Measurements from ENCODE around the gene TMEM250.
A peak's percentile ranks its signal among the peaks of the same experiment; 100 is the strongest.

Gene TMEM250

DNA sequence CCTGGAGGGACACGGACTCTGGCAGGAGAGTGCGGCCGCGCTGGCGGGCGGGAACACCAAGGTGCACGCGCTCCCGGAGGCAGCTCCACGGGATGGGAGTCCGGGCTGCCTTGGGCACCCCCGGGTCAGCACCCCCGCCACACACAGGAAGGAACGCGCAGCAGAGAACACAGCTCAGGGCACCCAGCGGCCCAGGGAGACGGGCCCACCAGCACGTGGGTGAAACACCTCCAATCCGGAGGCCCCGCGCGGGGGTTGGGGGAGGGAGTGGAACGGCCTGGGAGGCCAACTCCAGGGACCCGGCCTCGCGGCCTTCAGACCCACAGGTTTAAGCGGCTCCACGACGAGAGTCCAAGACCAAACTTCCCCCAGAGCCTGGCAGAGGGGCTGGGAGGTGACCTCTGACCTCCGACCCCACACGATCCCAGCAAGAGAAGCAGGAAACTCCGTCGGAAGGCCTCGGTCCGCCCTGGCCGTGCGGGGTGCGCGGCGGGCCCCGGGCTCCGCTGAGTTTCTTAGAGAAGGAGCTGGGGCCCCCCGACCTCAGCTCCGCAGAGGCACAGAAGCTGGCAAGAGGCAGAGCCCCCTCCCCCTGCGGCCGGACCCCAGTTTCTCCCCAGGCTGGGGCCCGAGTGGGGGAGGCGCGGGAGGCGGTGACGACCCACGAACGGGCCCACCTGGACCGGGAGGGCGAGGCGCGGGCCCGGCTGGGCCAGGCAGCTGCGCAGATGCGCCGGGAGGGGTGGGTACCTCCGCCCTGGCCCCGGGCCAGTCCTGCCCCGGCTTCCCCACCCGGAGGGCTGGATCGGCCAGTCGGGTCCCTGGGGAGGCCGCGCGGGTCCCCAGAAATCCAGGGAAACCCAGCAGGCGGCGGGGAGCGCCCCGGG, 24.4 kb downstream of the TMEM250 start:
- DNase-seq = peak in 4 of 5 experiments; percentile 34 to 63 (median 45)

- no peak for DNase-seq
These were observed 25.2 kb downstream of the TMEM250 start for GRCh38 chr9:136093346-136093986.

- DNase-seq = no peak
These were observed 25.9 kb downstream of the TMEM250 start for GRCh38 chr9:136092741-136093140.

DNA sequence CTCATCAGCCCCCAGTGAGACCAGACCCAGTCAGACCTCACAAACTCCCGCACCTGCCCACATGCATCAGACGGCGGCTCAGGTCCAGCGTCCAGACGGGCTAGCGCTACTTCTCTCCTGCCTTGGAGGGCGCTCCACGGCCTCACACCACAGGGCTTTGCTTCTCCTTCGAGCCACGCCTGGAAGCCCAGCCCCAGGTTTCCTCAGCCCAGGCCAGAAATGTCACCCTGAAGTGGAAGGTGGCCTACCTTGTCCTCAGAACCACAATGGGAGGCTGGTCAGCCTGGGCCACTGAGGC, 26.4 kb downstream of the TMEM250 start:
- DNase-seq = no peak

GRCh38 chr9:136091582-136092352, 26.9 kb downstream of the TMEM250 start:
- no peak for DNase-seq

DNA sequence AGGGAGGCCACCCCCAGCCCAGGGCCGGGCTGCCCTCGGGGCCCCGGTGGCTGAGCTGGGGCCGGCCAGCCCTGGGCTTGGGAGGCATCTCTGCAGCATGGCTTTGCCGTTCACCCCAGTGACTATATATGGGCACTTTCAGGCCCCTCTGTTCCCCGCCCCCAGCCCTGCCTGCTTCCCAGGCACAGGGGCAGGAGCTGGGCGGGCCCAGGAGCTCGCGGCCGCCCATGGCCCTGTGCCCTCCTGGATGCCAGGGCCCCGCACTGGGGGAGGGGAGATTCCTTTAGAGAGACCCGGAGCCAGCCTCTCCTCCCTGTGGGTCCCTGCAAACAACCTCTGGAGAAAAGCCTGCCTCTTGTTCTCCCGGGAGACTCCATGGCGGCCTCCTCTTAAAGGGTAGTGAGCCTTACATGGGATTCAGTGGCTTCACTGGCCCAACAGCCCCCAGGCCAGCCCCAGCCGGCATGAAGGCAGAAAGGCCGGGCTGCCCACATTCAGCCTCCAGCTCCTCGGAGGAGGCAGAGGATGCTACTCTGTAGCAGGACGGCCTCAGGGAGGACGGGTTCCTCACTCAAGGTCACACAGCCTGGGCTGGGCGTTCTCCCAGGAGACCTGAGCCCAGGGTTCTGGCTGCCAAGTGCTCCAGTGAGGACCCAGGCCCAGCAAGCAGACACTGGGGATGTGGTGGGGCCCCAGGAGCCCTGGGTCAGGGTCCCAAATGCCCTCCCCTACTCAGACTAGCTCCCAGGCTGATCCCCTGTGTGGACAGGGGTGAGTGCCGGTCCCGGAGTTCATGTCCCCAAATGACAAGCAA, 27.7 kb downstream of the TMEM250 start:
- DNase-seq = no peak

DNA sequence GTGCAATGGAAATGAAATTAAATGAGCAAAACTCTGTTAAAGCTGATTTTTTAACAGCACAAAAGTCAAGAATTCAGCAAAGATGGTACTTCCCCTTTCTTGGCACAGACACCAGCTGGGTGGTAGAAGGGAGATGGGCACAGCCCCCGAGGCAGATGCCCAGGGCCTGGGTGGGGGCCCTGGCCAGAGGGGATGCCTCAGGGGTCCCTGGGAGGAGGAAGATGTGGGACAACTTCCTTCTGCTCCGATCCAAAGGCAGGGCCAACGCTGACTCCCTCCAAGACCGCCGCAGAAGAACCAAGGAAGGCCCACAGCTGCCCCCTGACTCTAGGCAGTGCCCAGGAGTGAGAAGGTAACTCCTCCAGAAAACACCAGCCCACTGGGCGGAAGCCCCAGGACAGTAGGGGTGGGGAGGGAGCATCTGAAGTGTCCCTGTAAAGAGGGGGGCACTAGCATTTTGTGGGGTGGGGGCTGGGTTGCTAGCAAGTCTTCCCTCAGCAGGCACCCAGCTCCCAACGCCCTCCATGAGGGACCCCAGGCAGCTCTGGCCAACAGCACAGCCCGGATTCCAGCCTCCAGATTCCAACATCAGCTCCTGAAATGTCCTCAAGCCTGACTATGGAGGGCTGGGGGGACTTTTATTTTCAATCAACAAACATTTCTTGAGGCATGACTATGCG, 28.5 kb downstream of the TMEM250 start:
- no peak for DNase-seq

- DNase-seq = peak in 2 of 5 experiments; percentile 17 to 24
These were observed 29.0 kb downstream of the TMEM250 start for GRCh38 chr9:136089697-136090045.

DNA sequence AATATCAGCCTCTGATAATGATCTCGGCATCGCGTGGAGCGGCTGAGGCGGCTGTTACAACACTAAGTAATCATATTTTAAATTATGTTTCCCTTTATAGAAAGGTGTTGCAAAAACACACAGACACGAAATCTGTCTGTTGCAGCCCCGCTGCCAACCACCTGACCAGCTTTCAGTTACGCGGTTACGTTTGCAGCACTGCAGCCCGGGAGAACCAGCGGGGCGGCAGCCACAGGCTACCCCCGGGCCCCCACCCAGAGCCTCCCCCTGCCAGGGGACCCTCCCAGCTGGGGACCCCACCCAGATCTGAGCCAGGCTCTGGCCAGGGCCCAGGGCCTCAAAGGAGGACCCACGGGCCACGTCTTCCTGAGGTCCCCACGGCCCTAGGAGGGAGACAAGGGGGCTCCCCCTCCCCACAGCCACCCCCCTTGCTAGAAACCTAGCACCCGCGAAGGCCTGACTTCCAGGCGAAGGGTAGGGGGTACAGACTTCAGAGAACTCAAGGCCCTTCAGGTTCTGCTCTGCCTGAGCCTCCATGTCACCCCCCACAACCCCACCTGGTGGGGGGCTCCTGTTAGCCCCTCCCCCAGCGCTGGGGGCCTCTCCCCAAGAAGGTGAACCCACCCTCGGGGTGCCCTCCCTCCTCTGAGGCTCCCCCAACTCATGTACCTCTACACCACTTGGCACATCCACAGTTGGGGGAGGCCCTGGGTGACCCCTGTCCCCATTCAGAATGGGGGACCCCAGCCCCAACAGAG, 29.6 kb downstream of the TMEM250 start:
- peak in 1 of 5 experiments; percentile 59 for DNase-seq

DNA sequence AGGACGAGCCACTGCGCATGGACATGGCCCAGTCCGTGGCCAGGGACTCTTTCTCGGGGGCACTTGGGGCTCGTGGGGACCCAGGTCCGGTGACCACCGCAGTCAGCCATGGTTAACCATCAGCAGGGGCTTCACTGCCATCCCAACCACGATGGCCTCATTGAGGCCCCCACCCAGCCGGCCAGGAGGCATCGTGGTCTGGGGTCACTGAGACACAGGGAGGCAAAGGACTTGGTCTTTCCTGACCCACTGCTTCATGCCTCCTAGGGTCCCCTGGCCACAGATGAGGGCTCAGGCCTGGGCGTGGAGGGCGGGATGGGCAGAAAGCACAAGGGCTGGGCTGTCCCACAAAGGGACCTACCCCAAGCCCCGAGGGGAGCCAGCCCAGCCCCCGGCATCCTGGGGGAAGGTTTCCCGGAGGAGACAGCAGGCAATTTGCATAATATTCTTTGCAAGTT, 30.2 kb downstream of the TMEM250 start:
- no peak for DNase-seq

GRCh38 chr9:136087741-136088480, 30.8 kb downstream of the TMEM250 start:
- DNase-seq = no peak

- DNase-seq = no peak
These were observed 31.5 kb downstream of the TMEM250 start for GRCh38 chr9:136086951-136087740.

DNA sequence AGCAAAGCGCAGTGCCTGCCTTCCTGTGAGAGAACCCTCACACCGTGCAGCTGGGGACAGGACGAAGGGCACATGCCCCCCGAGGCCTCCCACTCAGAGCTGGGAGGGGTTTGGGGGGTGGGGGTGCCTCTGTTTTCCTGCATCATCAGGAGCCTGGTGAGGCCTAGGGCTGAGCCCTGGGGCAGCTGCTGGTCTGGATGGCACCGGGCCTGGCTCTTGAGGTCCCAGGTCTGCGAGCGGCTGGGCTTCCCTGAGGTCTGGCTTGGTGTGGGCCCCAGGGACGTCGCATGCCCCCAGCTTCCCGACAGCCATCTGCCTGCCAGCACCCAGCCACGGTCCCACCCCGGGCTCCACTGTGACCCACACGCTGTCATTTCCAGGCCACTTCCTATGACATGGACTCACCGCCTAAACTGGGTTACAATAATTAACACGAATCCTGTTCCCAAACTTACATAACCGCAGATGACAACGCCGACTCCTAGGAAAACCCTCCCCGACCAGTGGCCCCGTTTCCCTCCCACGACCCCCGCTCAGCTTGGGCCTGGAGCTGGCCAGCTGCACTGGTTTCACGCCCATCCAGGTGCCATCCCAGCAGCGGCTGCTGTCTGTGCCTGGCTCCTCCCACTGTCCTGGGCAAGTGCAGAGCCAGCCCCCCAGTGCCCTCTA, 32.3 kb downstream of the TMEM250 start:
- DNase-seq = no peak

- DNase-seq = no peak
These were observed 32.9 kb downstream of the TMEM250 start for GRCh38 chr9:136085815-136086212.

DNA sequence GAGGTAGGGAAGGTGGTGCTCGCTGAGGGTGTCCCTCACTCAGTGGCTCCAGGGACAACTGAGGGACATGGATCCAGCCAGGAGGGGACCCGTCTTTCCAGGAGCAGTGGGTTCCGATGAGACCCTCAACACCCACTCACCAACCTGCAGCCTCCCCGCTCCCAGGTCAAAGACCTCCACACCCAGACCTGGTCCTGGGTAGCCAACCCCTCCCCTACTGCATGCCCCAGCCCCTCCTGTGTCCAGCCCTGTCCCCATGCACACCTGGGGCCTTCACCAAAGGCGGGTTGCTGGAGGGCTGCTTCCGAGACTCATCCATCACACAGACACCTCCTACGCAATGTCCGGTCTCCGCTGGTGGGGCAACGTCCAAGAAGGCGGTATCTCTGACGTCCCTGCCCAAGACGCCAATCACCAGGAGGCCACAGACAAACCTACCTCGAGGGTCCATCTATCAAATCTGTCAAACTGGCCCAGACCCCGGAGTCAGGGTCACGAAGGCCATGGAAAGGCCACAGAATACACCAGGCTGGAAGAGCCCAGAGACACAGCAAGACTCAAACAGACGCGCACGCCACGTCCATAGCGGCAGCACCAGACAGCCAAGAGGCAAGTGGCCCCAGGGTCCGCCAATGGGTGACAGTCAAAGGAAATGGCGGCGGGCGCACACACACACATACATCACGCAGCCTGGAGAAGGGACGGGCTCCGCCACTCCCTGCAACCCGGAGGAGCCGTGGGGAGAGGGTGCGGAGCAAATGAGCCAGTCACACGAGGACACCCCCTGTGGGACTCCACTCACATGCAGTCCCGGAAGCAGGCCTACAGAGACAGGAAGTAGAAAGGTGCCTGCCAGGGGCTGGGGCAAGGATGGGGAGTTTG, 34.4 kb downstream of the TMEM250 start:
- DNase-seq = no peak

GRCh38 chr9:136083558-136084062, 35.1 kb downstream of the TMEM250 start:
- no peak for DNase-seq

DNA sequence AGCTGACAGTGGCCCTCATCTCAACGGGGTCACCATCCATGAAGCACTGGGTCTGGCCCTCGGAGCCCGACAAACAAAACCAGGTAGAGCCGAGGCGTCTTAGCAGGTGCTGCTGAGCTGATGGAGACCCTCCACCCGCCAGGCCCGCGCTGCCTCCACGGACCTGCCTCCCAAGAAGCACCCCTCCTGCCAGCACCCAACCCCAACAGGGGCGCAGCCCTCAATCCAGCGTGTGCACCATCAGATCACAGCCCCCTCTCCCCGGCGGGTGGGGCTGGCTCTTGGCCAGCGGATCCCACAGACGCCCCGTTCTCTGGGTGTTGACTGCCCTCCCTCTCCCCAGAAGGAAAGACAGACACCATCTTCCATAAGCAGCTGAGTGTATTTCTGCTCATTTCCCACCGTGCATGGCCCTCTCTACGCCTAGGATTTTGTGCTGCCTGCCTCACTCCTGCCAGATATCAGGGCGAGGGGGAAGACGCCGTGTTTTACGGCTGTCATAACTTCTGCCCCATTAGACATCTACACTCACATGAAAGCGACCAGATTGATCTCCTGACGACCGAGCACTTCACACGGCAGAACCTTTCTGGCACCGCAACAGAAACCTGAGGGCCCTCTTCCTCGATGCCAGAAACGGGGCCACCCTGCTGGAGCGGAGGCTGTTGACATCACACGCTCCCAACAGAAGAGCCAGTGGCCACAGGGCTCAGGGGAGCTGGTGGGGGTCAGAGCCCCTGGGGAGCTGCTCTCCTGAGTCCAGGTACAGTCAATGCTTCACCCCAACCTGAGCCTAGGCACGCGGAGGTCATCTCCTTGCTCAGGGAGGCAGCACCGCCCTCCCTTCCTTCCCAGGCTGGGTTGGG, 35.9 kb downstream of the TMEM250 start:
- DNase-seq = no peak

Measured in T-helper 2 cell (primary cell).